NCI-H345 treated with DMSO at 0.1 percent for 48 hours (cell line): ENCODE results near the gene PARN.

Experiments
- DNase-seq: peaks from one replicate; lab custom pipeline; 2025; ENCODE audit not compliant: unreplicated experiment; lab: John Stamatoyannopoulos, UW

PARN gene

DNA sequence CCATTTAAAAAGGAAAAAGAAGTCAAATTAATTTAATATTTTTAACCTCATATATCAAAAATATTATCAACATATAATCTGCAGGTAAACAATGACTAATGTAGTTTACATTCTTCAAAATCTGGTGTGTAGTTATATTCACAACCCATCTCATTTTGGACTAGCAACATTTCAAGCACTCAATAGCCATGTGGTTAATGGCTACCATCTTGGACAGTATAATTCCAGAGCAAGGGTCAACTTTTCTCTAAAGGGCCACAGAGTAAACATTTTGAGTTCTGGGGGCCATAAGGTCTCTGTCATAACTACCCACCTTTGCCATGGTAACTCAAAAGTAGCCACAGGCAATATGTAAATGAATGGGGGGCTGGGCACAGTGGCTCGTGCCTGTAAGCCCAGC, 153.9 kb downstream of the PARN start:
- DNase-seq = no peak

DNA sequence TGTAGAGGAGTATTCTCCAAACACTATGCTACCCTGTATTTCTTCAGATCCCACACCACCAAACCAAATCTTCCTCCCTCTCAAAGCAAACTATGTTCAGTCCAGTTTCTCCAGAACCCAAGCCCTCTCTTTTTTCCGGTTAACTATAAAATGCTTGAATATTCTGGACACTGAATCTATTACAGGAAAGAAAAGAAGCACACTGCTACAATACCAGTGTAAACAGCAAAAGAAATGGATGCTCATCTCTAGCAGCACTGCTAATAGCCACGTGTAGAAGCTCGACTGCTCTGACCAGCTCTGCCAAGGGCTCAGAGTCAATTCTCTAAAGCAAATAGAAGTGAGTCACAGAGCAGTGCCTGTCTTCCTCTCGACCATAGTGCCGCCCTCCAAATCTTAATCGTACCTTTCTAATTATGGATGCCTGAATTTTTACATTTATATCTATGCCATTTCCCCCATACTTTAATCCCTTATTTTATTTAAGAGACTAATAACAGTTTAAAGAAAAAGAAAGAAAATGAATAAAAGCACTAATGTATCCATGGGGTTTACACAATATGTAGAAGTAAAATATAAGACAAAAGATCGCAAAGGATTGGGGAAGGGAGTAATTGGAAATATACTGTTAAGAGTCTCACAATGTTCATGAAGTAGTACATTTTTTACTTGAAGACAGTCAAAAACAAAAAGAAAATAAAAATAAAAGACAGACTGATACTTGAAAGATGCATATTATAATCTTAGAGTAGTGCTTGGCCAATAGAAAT, 154.5 kb downstream of the PARN start:
- DNase-seq = no peak

DNA sequence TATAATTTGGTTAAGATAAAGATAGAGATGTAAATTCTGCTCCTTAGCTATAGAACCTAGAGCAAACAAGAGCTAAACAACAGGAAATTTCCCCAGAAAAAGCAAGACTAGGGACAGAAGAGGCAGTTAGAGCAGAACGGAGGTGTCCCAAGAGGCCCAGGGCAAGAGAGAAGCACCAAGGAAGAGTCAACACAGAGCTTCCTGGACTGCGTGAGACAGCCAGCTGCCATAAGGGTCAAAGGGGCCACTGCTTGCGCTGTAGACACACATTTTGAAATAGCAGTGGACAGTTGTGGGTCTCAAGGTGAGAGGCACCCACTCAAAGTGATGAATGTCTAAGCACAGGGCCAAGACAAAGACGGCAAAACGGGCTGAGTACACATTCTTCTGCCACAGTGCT, 156.6 kb downstream of the PARN start:
- DNase-seq = no peak

DNA sequence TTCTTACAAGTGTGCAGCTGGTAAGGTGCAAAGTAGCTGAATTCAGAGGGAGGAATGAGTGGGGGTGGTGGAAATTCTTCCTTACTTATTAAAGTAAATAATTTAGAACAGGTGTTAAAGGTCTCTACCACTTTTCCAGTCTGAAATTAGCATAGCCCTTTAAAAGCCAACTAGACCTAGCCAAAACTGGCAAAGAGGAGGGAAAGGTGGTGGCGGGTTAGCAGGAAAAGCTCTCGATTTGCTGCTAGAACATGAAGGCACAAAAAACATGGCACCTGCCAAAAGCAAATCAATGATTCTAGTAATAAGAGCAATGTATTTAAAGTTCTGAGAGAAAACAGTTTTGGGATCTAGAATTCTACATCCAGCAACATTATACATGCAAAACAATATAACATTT, 157.7 kb downstream of the PARN start:
- DNase-seq = no peak

DNA sequence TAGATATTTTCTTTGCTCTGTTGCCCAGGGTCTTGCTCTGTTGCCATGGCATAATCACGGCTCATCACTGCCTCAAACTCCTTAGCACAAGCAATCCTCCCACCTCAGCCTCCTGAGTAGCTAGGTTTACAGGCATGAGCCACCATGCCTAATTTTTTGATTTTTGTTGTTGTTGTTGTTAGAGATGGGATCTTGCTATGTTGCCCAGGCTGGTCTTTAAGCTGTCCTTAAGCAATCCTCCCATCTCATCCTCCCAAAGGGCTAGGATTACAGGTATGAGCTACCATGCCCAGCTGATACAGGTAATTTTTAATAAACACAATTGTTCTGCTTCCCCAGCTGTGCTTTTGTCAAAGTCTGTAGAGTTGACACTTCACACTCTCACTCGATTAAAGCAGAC, 159.3 kb downstream of the PARN start:
- no peak for DNase-seq

DNA sequence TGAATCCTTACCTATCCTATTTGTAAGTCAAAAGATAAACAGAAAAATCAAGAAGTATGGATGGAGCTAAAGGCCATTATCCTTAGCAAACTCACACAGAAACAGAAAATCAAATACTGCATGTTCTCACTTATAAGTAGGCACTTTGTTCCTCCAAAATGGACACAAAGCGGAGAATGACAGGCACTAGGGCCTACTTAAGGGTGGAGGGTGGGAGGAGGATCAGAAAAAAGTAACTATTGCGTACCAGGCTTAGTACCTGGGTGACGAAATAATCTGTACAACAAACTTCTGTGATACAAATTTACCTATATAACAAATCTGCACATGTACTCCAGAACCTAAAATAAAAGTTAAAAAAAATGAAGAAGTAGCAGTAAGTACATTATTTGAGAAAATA, 164.3 kb downstream of the PARN start:
- DNase-seq = no peak

DNA sequence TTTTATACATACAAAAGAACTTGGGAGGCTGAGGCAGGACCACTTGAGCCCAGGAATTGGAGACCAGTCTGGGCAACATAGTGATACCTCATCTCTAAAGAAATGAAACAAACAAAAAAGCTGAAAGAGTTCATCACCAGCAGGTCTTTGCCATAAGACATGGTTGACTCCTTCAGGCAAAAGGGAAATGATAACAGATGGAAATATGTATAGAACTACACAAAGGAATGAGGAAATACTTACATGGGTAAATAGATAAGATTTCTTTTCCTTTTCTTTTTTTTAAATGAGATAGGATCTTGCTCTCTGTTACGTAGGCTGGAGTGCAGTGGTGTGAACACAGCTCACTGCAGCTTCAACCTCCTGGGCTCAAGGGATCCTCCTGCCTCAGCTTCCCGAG, 165.3 kb downstream of the PARN start:
- no peak for DNase-seq

DNA sequence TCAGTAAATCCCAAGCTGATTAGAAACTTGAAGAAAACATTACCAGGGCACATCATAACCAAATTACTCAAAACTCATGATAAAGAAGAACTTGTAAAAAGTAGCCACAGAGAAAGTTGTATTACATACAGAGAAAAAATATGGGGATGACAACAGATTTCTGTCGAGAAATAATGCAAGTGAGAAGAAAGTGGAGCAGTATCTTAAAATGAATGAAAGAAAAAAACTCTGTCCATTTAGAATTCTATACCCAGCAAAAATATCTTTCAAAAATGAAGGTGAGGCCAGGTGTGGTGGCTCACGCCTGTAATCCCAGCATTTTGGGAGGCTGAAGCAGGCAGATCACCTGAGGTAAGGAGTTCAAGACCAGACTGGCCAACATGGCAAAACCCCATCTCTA, 165.9 kb downstream of the PARN start:
- no peak for DNase-seq

DNA sequence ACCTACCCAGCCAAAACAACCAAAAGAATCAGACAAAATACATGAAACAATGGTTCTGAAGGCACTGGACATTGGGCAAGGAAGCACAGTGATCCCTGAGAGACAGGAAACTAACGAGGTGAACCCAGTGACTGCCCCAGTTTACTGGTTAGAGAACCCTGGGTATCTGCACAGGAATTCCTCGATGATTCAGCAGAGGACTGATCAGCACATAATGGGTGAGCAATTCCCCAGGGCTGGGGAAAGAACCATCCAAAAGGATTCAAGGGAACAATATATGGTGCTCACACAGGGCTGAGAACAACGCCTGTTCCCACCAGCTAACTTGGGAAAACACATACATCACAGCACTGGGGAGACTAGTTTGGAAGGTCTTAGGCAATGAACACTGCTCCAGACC, 167.2 kb downstream of the PARN start:
- no peak for DNase-seq

DNA sequence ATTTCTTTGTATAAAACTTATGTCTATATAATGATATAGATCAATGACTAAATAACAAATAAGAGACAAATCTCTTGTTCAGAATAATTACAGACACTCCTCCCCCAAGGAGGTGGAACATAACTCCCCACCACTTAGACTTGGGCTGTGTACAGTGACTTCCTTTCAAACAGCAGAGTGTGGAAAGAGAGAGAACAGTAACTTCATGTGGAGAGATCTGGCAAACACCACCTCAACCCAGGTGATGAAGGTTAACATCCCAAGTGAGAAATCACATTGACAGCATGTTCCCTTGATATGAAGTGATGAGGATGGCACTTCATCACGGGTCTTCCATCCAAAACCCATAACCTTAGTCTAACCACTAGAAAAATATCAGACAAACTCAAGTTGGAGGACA, 169.3 kb downstream of the PARN start:
- no peak for DNase-seq

DNA sequence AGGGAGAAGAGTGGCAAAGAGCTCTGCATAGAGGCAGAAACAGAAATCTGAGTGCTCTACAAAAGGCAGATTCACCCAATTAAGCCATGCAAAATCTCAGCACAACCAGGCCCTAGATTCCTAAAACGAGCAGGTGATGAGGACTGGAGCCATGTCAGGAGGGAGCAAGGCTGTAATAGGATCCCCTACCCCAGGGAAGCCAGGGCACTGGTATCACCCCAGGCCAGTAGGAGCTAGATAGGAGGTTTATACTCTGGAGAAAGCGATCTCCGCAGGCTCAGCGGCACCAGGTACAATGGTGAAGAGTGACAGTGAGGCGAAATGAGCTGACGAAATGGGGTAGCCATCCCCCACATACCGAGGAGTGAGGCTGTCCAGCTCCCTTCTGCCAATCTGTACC, 171.5 kb downstream of the PARN start:
- no peak for DNase-seq

DNA sequence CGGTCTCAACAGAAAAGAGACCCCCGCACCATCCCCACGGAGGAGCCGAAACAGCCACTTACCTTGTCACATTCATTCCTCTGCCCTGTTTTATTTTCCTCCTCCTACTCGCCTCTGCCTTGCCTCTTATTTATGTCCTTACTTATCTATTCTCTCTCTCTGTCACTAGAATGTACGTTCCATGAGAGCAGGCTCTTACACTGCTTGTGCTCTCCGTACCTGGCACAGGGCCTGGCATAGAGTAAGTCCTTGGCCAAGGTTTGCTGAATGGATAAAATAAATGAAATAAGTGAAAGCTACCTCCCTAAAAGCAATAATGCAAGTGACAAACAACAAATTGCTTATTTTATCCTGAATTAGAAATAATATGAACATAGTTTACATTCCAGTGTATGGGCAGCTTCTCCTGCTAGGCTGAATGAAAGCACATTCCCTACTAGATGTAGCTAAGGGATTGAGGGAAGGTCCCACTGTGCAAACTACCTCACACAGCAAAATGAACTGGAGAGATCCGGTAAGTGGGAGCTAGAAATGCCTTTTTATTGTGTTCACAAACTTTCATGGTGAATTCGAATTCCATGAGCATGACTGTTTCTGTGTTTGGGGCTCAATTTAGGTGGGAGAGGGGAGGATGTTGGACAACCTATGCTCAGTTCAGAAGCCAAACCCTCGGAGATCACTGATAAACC, 173.1 kb downstream of the PARN start:
- DNase-seq = no peak

DNA sequence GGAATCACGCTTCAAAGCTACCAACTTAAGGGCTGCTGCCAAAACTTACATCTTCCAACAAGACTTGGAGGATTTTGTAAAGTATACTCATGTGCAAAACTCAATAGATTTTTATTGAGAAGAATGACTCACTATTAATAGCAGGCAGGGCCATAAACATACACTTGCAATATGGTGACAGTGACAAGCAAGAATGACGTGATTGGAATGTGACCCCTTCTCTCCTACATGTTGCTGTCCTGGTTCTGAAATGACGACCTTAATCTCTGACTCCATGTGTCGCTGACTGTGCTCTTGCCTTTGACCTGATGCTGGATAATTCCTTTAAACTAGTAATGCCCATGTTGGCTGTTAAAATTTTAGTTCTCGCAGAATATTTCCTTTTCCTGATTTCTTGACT, 174.5 kb downstream of the PARN start:
- DNase-seq = no peak

DNA sequence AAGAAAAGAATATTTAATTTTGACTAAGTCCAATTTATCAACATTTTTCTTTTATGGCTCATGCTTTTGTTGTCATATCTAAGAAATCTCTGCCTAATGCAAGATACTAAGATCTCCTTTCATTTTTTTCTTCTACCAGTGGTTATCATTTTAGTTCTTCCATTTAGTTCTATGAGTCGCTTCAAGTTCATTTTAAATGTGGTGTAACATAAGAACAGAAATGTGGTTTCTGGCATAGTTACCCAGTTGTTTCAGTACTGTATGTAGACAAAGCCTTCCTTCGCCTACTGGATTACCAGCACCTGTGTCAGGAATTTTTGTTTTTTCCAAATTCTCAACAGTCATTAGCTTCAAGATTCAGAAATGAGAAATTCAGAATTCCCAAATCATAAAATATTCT, 175.7 kb downstream of the PARN start:
- DNase-seq = no peak

DNA sequence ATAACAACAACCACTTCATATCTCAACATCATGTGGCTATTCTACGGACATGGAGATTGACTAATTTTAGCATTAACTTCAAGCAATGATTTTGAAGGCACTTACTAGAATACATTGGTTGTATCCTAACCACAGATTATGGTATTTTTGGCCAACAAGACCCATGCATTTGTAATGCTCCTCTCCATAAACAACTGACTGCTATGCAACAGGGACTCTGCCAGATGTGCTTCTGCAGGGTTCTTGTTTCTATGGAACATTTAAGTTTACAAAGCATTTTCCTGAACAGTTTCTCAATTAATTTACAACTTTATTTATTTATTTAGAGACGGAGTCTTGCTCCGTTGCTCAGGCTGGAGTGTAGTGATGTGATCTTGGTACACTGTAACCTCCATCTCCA, 178.0 kb downstream of the PARN start:
- DNase-seq = no peak

DNA sequence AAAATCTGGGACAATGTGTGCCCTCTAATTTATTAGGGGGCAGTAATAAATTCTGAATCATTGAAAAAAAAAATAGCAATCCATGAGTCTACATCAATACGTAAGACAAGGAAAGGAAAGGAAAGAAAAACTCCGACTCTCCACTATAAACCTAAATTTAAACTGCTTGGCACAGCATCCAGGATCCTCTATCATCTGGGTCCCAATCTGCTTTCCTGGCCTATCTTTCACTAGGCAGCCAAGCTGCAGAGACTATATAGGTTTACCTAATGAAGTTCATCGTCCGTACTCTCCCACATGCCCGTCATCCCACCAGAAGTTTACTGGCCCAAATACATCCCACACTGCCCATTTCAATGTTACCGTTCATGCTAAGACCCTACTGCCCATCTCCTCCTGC, 179.2 kb downstream of the PARN start:
- no peak for DNase-seq

DNA sequence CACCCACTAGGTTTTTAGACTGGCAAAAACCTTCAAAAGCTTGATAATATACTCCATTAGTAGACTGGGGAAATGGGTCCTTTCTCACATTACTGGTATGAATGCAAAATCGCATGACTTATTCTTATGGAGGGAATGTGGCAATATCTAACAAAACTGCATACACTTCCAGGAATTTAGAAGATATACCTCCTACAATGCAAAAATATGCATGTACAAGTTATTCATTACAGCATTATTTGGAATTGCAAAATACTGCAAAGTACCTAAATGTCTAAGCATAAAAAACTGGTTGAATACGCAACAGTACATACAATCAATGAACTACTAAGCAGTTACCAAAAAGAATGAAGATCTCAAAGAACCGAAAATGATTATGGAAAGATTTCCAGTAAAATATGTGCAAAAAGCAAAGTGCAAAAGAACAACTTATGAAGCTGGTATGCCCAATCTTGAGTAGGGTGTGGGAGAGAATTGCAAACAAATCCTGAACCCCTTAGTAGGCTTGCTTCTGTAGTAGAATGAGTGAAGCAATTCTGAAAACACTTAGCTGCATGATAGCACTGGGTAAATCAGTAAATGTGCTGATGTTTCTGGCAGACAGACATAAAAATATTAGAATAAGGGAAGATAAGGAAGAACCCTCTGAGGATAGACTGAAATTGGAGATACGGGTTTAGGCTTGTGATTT, 180.1 kb downstream of the PARN start:
- no peak for DNase-seq

DNA sequence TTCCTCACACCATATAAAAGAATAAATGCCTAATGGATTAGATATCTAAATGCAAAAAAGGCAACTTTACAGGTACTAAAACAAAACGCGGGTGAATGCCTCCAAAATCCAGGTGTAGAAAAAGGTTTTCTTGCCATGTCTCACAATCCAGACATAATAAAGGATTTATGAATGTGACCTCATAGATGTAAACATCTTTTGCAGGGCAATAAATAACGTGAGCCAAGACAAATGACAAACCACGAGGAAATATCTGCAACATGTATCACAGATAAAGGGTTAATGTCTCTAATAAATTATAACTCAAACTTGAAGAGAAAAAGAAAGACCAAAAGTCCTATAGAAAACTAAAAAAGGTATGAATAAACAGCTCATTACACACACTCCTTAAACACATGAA, 180.7 kb downstream of the PARN start:
- no peak for DNase-seq

DNA sequence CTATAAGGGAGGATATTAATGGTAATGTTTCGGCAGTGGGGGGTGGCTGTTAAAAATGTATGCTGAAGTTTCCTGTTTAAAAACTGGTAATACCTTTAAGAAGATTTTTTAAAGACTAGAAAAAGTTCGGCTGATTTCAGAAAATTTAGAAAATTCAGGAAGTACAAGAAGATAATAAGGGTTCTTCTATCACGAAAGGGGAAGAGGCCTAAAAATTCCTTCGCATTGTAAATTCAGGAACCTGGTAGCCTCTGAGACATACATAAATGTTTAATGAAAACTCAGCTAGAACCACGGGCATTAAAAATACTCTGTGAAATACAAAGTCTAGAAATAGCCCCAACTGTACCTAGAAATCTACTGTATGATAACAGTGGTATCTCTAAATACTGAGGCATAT, 181.2 kb downstream of the PARN start:
- no peak for DNase-seq

DNA sequence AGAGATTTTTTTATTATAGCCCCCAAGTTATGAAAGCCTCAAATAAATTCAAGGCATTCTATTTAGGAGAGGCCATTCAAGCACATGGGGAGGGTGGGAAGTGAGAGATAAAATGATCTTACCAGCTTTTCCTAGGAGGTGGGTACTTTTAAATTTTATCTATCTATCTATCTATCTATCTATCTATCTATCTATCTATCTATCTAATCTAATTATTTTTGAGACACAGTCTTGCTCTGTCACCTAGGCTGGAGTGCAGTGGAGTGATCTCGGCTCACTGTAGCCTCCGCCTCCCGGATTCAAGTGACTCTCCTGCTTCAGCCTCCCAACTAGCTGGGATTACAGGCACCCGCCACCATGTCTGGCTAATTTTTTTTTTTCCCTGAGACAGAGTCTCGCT, 182.3 kb downstream of the PARN start:
- DNase-seq = no peak

DNA sequence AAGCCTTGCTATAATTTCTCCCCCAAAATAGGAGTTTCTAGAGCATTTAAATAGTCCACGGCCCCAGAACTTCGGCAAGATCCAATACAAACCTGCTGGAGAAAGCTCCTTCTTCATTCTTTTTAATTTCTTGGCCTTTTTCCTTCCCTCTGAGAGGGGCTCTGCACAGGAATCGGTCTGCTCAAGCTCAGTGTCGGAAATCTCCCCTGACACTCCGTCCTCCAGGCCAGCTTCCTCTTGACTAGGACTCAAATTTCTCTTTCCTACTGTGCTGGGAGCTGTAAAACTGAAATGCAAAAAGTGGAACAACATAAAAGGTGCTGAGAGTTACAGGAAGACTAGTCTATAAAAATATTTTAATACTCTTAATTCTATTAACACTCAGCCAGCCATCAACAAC, 183.3 kb downstream of the PARN start:
- DNase-seq = no peak

DNA sequence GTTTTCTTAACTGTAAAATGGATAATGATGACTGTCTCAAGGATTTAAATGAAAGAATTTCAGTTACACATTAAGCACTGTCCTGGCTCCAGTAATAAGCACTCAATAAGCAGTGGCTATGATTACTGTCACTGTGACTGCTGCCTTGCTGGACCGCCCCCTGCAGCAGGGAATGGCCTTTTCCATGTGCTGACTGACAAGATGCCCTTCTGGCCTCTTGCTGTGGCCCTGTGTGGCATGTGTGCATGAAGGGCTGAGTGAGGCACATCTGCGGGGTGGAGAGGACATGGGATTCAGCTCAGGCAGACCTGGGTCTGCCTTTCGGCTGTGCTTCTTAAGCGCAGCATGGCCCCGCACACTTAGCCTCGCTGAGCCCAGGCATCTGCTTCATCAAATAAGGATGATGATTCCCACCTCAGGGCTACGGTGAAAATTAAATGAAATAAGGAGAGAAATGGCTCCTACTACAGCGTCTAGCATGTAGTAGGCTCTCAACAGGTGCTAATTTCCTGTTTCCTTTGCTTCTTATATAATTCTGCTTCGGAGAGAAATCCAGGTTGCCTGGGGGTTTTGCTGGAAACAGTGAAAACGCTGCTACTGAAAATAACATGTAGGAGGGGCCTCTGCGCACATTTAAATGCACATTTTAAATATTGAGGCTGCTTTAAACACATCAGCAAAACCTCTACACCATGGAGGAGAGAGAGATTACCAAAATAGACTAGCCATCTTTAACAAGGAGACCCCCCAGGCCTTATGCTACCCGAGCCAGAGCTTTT, 183.9 kb downstream of the PARN start:
- DNase-seq = no peak
